ENCODE data around the gene FOXK1. TPM values are rescaled to one million over a fixed set of nuclear protein-coding genes. Genes with fewer than 3 reads are reported as not detected.

FOXK1 gene
- total and polyA plus RNA-seq, 2 of the 13 experiments (the other 11 are each of a cell fraction or from before 2014, with no cell fraction given), result 4.6 to 8.8 TPM

DNA sequence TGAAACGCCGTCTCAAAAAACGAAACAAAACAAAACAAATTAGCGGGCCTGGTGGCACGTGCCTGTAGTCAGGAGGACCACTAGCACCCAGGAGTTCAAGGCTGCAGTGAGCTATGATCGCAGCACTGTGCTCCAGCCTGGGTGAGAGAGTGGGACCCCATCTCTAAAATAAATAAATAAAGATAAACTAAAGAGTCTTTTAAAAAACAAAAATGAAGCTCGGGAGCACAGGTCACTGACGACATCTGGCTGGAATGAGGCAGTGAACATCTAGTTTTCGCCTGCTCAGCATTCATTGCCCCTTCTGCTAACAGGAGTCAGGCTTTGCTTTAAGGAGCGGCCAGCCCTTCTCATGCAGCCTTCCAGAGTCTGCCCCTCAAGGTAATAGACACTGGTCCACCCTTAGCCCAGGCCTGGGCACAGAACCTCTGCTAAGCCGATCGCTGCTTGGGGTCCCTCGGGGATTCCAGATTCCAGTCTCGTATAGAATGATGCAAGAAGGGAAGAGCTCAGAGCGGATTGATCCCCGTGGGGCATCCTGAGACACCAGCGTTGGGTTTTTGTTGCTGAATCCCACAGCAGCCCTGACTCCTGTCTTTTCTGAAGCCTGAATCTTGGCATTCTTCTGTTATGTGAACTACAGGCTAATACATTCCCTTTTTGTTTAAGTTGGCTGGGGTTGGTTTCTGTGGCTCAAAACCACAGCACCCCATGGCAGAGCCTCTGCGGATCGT, 14.2 kb upstream of the FOXK1 start (continued):
- TF ChIP-seq, protein P1, sequence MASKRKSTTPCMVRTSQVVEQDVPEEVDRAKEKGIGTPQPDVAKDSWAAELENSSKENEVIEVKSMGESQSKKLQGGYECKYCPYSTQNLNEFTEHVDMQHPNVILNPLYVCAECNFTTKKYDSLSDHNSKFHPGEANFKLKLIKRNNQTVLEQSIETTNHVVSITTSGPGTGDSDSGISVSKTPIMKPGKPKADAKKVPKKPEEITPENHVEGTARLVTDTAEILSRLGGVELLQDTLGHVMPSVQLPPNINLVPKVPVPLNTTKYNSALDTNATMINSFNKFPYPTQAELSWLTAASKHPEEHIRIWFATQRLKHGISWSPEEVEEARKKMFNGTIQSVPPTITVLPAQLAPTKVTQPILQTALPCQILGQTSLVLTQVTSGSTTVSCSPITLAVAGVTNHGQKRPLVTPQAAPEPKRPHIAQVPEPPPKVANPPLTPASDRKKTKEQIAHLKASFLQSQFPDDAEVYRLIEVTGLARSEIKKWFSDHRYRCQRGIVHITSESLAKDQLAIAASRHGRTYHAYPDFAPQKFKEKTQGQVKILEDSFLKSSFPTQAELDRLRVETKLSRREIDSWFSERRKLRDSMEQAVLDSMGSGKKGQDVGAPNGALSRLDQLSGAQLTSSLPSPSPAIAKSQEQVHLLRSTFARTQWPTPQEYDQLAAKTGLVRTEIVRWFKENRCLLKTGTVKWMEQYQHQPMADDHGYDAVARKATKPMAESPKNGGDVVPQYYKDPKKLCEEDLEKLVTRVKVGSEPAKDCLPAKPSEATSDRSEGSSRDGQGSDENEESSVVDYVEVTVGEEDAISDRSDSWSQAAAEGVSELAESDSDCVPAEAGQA (IDR thresholded peaks at IDR 0.05; ENCODE audit: low read depth), result no peak
- TF ChIP-seq, protein P1 (CRISPR knock-in tag; IDR thresholded peaks at IDR 0.05; ENCODE audit: borderline replicate concordance), result no peak
- TF ChIP-seq ZNF605 (CRISPR knock-in tag; IDR thresholded peaks at IDR 0.05) (no peak), MAFF (IDR thresholded peaks at IDR 0.05; ENCODE audit: low read depth, low read length) (peak; percentile 83), CEBPB (IDR thresholded peaks at IDR 0.05; ENCODE audit: borderline replicate concordance, low read depth, low read length) (peak; percentile 1; the same call in 1 of the 2 replicates), HOXA5 (CRISPR knock-in tag; IDR thresholded peaks at IDR 0.05) (no peak), CAMTA2 (CRISPR knock-in tag; IDR thresholded peaks at IDR 0.05; ENCODE audit: borderline replicate concordance) (no peak), POLR2AphosphoS2 (IDR thresholded peaks at IDR 0.05; ENCODE audit: low read depth, low read length) (no peak), BRCA1 (CRISPR knock-in tag; IDR thresholded peaks at IDR 0.05) (no peak), ZNF747 (CRISPR knock-in tag; IDR thresholded peaks at IDR 0.05; ENCODE audit: borderline replicate concordance) (no peak)
- TF ChIP-seq, protein P2, sequence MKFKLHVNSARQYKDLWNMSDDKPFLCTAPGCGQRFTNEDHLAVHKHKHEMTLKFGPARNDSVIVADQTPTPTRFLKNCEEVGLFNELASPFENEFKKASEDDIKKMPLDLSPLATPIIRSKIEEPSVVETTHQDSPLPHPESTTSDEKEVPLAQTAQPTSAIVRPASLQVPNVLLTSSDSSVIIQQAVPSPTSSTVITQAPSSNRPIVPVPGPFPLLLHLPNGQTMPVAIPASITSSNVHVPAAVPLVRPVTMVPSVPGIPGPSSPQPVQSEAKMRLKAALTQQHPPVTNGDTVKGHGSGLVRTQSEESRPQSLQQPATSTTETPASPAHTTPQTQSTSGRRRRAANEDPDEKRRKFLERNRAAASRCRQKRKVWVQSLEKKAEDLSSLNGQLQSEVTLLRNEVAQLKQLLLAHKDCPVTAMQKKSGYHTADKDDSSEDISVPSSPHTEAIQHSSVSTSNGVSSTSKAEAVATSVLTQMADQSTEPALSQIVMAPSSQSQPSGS (CRISPR knock-in tag; IDR thresholded peaks at IDR 0.05), result no peak
- TF ChIP-seq, protein P3, sequence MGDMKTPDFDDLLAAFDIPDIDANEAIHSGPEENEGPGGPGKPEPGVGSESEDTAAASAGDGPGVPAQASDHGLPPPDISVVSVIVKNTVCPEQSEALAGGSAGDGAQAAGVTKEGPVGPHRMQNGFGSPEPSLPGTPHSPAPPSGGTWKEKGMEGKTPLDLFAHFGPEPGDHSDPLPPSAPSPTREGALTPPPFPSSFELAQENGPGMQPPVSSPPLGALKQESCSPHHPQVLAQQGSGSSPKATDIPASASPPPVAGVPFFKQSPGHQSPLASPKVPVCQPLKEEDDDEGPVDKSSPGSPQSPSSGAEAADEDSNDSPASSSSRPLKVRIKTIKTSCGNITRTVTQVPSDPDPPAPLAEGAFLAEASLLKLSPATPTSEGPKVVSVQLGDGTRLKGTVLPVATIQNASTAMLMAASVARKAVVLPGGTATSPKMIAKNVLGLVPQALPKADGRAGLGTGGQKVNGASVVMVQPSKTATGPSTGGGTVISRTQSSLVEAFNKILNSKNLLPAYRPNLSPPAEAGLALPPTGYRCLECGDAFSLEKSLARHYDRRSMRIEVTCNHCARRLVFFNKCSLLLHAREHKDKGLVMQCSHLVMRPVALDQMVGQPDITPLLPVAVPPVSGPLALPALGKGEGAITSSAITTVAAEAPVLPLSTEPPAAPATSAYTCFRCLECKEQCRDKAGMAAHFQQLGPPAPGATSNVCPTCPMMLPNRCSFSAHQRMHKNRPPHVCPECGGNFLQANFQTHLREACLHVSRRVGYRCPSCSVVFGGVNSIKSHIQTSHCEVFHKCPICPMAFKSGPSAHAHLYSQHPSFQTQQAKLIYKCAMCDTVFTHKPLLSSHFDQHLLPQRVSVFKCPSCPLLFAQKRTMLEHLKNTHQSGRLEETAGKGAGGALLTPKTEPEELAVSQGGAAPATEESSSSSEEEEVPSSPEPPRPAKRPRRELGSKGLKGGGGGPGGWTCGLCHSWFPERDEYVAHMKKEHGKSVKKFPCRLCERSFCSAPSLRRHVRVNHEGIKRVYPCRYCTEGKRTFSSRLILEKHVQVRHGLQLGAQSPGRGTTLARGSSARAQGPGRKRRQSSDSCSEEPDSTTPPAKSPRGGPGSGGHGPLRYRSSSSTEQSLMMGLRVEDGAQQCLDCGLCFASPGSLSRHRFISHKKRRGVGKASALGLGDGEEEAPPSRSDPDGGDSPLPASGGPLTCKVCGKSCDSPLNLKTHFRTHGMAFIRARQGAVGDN (CRISPR knock-in tag; IDR thresholded peaks at IDR 0.05), result peak; percentile 44
- TF ChIP-seq, protein P4, sequence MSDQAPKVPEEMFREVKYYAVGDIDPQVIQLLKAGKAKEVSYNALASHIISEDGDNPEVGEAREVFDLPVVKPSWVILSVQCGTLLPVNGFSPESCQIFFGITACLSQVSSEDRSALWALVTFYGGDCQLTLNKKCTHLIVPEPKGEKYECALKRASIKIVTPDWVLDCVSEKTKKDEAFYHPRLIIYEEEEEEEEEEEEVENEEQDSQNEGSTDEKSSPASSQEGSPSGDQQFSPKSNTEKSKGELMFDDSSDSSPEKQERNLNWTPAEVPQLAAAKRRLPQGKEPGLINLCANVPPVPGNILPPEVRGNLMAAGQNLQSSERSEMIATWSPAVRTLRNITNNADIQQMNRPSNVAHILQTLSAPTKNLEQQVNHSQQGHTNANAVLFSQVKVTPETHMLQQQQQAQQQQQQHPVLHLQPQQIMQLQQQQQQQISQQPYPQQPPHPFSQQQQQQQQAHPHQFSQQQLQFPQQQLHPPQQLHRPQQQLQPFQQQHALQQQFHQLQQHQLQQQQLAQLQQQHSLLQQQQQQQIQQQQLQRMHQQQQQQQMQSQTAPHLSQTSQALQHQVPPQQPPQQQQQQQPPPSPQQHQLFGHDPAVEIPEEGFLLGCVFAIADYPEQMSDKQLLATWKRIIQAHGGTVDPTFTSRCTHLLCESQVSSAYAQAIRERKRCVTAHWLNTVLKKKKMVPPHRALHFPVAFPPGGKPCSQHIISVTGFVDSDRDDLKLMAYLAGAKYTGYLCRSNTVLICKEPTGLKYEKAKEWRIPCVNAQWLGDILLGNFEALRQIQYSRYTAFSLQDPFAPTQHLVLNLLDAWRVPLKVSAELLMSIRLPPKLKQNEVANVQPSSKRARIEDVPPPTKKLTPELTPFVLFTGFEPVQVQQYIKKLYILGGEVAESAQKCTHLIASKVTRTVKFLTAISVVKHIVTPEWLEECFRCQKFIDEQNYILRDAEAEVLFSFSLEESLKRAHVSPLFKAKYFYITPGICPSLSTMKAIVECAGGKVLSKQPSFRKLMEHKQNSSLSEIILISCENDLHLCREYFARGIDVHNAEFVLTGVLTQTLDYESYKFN (CRISPR knock-in tag; conservative IDR thresholded peaks at IDR 0.05), result 0 out of 2 replicates have a peak, but pooled peaks have one; percentile 22

Data from HepG2 (cell line).